ENCODE data around the gene PTPRT. TPM values are rescaled to one million over a fixed set of nuclear protein-coding genes. Genes with fewer than 3 reads are reported as not detected.

The PTPRT gene
- total RNA-seq, 1 experiment from 2014 or later: not detected

GRCh38 chr20:42556575-42556974 lies 633.1 kb downstream of the PTPRT start:
- ChIA-PET RAD21 (ENCODE audit: low non-redundant PET in 1 of 2, low total read pairs in 2 of 2, uncharacterized antibody in 2 of 2, unreplicated experiment in 2 of 2) (no interaction called here), CTCF (no interaction called here), POLR2A (no interaction called here)
- Histone ChIP-seq H2AFZ (ENCODE audit: low read depth, low read length, poor library complexity, severe bottlenecking) (no peak overlapping the region), H4K20me1 (ENCODE audit: insufficient read depth) (no peaks in the 10 kb centered on the region), H3K36me3 (ENCODE audit: control insufficient read depth in 1 of 2, insufficient read depth in 2 of 2, low read length in 2 of 2) (no peaks in the 10 kb centered on the region), H3K4me2 (ENCODE audit: low read length) (no peak overlapping the region), H3K4me1 (ENCODE audit: control insufficient read depth in 1 of 2, insufficient read depth in 2 of 2, low read length in 2 of 2) (no peaks in the 10 kb centered on the region), H3K9me3 (ENCODE audit: control insufficient read depth in 1 of 2, insufficient read depth in 1 of 2, low read depth in 1 of 2, low read length in 2 of 2) (peaks cover 10 to 50% of the 10 kb centered on the region in 2 experiments; a peak in 2 of 4 replicates), H3K9me2 (ENCODE audit: insufficient read depth) (no peaks in the 10 kb centered on the region), H3K27me3 (ENCODE audit: insufficient read depth, low read length) (no peaks in the 10 kb centered on the region), H3K4me3 (replicated peaks in 1 of 2; ENCODE audit: low read depth in 1 of 2, low read length in 2 of 2) (no peak overlapping the region), H3K27ac (ENCODE audit: low read depth, low read length) (no peak overlapping the region), H3K9ac (ENCODE audit: low read length) (no peak overlapping the region), H3K79me2 (ENCODE audit: insufficient read depth, low read length) (no peaks in the 10 kb centered on the region)
- no TSS peak for BruUV-seq (replicated peaks)
- intact Hi-C loops (cut with micrococcal nuclease): no loop called here
- TF ChIP-seq ELF1 (IDR thresholded peaks at IDR 0.05; ENCODE audit: borderline replicate concordance, low read depth) (no peak), YY1 (IDR thresholded peaks at IDR 0.05; ENCODE audit: extremely low read depth, insufficient replicate concordance, low read depth, low read length) (no peak), SIN3A (IDR thresholded peaks at IDR 0.05; ENCODE audit: low read depth) (no peak), SRF (IDR thresholded peaks at IDR 0.05; ENCODE audit: low read depth) (no peak), POLR2A (IDR thresholded peaks at IDR 0.05; ENCODE audit: borderline replicate concordance, extremely low read depth, insufficient read depth, insufficient read length) (no peak), ZNF274 (IDR thresholded peaks at IDR 0.05; ENCODE audit: low read depth, low read length) (no peak), CTCF (IDR thresholded peaks at IDR 0.05 in 2 of 3, conservative IDR thresholded peaks at IDR 0.05 in 1 of 3; ENCODE audit: borderline replicate concordance in 1 of 3, insufficient read depth in 1 of 3, low read depth in 2 of 3, low read length in 2 of 3) (no peak), ZBTB33 (IDR thresholded peaks at IDR 0.05; ENCODE audit: extremely low read depth, insufficient replicate concordance, low read length) (no peak), CEBPB (IDR thresholded peaks at IDR 0.05; ENCODE audit: low read depth) (no peak)
- ATAC-seq: no peak
- DNase-seq (ENCODE audit: low read depth, low spot score): no peak

Data from HCT116 (cell line).